Vagina (tissue), 2 donors: Measurements from ENCODE around the gene HEG1. TPM values are rescaled to one million over a fixed set of nuclear protein-coding genes. Genes with fewer than 3 reads are reported as not detected.

Experiments
- DNase-seq, 2 donors: peaks; one replicate each; pipeline ENCODE4 v3.0.0-alpha.2; 2017; ENCODE audit errors: extremely low spot score in 2 of 2
- H3K27ac ChIP-seq: fragments of 200-600 bp; sonication (generic); one replicate; pipeline ENCODE4 v1.5.1; 2019
- H3K27me3 ChIP-seq: fragments of 200-600 bp; sonication (generic); one replicate; pipeline ENCODE4 v1.5.1; 2019
- H3K36me3 ChIP-seq, 2 donors: fragments of 200-600 bp; sonication (generic); one replicate each; pipeline ENCODE4 v1.5.1; 2017 to 2019
- H3K4me1 ChIP-seq: fragments of 200-600 bp; sonication (generic); one replicate; pipeline ENCODE4 v1.5.1; 2019
- H3K4me3 ChIP-seq, 2 donors: fragments of 200-600 bp; sonication (generic); 1 replicate in 1 of 2; 2 replicates in 1 of 2; pipeline ENCODE4 v1.5.1; 2016 to 2019
- H3K9me3 ChIP-seq: fragments of 200-600 bp; sonication (generic); one replicate; pipeline ENCODE4 v1.5.1; 2019
- POLR2A ChIP-seq, 2 donors: fragments of 450-650 bp; IDR thresholded peaks; one replicate each; pipeline ENCODE4 v1.6.1; 2017; ENCODE audit warnings: antibody characterized with exemption in 2 of 2, mild to moderate bottlenecking in 2 of 2, moderate library complexity in 2 of 2
- POLR2AphosphoS5 ChIP-seq, 2 donors: sonication (generic); formaldehyde crosslinking; IDR thresholded peaks; one replicate each; pipeline ENCODE4 v1.9.0; 2017; ENCODE audit warnings: antibody characterized with exemption in 2 of 2, mild to moderate bottlenecking in 2 of 2, low read depth in 1 of 2; ENCODE audit not compliant: insufficient read depth in 1 of 2
- intact Hi-C: fragments of 100-400 bp; cut with DNase I; formaldehyde crosslinking; loops from one replicate; pipeline ENCODE4 v1.15.1; 2023
- total RNA-seq: library from RNA; depleted of rRNA; stranded (reverse); fragments of >200 nt; gene quantifications from one replicate; pipeline ENCODE4 v1.2.3, GENCODE V29; 2016
- TF ChIP-seq, protein P1 (sequence below), 3 experiments: fragments of 450-650 bp in 2 of 3; fragments of 200-600 bp in 1 of 3; sonication (generic) in 1 of 3; IDR thresholded peaks; one replicate each; pipeline ENCODE4 v1.5.1; 2017 to 2019; ENCODE audit warnings: antibody characterized with exemption in 3 of 3, mild to moderate bottlenecking in 2 of 3, moderate library complexity in 2 of 3

The HEG1 gene
- total RNA-seq, 1 donor from 2014 or later, result 47.1 TPM

- Histone ChIP-seq H3K27me3 (no peaks in the 10 kb centered on the region), H3K36me3 (peaks cover 0 to 59% of the 10 kb centered on the region in 2 donors), H3K27ac (no peak overlapping the region), H3K4me3 (no peak overlapping the region), H3K9me3 (no peaks in the 10 kb centered on the region), H3K4me1 (peaks cover 3% of the 10 kb centered on the region)
- TF ChIP-seq POLR2AphosphoS5 (IDR thresholded peaks at IDR 0.05; ENCODE audit: insufficient read depth in 1 of 2, low read depth in 1 of 2) (no peak), POLR2A (IDR thresholded peaks at IDR 0.05) (no peak)
- TF ChIP-seq, protein P1, sequence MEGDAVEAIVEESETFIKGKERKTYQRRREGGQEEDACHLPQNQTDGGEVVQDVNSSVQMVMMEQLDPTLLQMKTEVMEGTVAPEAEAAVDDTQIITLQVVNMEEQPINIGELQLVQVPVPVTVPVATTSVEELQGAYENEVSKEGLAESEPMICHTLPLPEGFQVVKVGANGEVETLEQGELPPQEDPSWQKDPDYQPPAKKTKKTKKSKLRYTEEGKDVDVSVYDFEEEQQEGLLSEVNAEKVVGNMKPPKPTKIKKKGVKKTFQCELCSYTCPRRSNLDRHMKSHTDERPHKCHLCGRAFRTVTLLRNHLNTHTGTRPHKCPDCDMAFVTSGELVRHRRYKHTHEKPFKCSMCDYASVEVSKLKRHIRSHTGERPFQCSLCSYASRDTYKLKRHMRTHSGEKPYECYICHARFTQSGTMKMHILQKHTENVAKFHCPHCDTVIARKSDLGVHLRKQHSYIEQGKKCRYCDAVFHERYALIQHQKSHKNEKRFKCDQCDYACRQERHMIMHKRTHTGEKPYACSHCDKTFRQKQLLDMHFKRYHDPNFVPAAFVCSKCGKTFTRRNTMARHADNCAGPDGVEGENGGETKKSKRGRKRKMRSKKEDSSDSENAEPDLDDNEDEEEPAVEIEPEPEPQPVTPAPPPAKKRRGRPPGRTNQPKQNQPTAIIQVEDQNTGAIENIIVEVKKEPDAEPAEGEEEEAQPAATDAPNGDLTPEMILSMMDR (IDR thresholded peaks at IDR 0.05), result no peak
- no peak for DNase-seq
- intact Hi-C loops, result no loop called here
Measured at GRCh38 chr3:125019271-125019670, 36.5 kb downstream of the HEG1 start.

GRCh38 chr3:125017406-125017805, 38.4 kb downstream of the HEG1 start:
- no peak for DNase-seq
- Histone ChIP-seq H3K9me3 (no peaks in the 10 kb centered on the region), H3K27ac (no peak overlapping the region), H3K36me3 (peaks cover 0 to 77% of the 10 kb centered on the region in 2 donors), H3K27me3 (no peaks in the 10 kb centered on the region), H3K4me1 (peaks cover 2% of the 10 kb centered on the region), H3K4me3 (no peak overlapping the region)
- TF ChIP-seq POLR2A (IDR thresholded peaks at IDR 0.05) (no peak), POLR2AphosphoS5 (IDR thresholded peaks at IDR 0.05; ENCODE audit: insufficient read depth in 1 of 2, low read depth in 1 of 2) (no peak)
- TF ChIP-seq, protein P1 (IDR thresholded peaks at IDR 0.05), result no peak
- intact Hi-C loops, result no loop called here

DNA sequence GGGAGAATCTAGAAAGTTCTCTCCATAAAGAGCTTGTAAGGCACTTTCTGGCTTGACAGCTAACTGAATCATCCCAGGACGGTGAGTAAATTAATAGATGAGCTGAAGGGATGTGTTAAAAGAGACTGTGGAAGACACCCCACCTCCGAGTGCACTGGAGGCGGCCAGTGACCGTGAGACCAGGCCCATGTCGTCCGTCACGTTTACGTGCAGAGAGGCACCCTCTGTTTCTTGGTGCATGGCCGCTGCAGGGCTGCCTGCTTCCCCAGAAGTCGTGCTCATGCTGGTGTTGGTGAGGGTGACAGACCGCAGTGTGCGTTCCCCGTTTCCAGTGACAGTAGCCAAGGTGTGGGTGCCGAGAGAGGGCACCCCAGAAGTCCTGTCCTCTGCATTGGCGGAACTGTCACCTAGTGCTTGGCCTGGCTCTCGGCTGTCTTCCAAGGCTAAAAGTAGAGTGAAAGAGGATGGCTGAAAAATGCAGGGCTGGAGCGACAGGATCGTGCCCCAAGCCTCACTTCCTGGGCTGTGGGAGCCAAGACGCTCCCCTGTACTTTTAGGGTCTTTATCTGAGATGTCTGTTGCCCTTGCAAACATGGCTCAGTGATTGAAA, 41.1 kb downstream of the HEG1 start:
- Histone ChIP-seq H3K27me3 (no peaks in the 10 kb centered on the region), H3K9me3 (no peaks in the 10 kb centered on the region), H3K4me3 (no peak overlapping the region), H3K36me3 (peaks cover 0 to 85% of the 10 kb centered on the region in 2 donors), H3K27ac (no peak overlapping the region), H3K4me1 (peaks cover 14% of the 10 kb centered on the region)
- DNase-seq, result no peak
- TF ChIP-seq POLR2AphosphoS5 (IDR thresholded peaks at IDR 0.05; ENCODE audit: insufficient read depth in 1 of 2, low read depth in 1 of 2) (no peak), POLR2A (IDR thresholded peaks at IDR 0.05) (no peak)
- TF ChIP-seq, protein P1 (IDR thresholded peaks at IDR 0.05), result no peak
- intact Hi-C loops, result no loop called here

DNA sequence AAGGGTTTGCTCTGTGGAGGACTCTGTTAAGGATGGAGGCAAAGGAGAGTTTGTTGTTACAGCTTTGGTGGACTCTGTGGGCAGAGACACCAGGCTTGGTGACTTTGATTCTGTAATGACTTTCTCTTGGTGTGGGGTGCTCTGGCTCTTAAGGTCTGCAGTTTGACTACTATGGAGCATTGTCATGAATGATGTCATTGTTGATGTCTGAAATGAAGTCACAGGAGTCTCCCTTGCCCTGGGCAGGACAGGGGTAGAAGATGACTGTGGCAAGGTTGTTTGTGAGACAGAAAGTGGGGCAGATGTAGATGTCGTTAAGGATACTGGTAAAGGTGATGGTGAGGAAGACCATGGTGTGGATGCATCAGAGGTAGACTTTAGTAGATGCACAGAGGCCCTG, 42.7 kb downstream of the HEG1 start:
- Histone ChIP-seq H3K27me3 (no peaks in the 10 kb centered on the region), H3K4me1 (peaks cover 14% of the 10 kb centered on the region), H3K27ac (no peak overlapping the region), H3K9me3 (no peaks in the 10 kb centered on the region), H3K36me3 (peaks cover 0 to 82% of the 10 kb centered on the region in 2 donors), H3K4me3 (no peak overlapping the region)
- TF ChIP-seq, protein P1 (IDR thresholded peaks at IDR 0.05), result no peak
- TF ChIP-seq POLR2AphosphoS5 (IDR thresholded peaks at IDR 0.05; ENCODE audit: insufficient read depth in 1 of 2, low read depth in 1 of 2) (no peak), POLR2A (IDR thresholded peaks at IDR 0.05) (no peak)
- DNase-seq, result no peak
- intact Hi-C loops, result no loop called here

DNA sequence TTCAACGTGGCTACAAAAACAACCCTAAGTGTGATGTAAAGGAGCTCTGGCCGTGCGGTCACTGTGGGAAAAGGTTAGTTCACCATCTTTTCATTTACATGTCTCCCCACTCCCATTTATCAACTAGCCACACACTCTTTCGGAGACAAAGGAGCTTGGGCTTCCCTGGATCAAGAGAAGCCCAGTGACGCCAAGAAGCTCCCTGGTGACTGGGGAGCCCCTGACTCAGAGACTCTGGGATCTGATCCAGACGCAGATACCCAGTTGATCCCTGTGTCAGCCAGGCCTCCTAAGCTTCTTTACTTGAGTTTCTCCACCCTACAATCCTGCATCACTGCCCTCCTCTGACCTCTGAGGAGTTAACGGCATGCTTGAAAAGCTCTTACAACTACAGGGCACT, 43.9 kb downstream of the HEG1 start:
- H3K4me1 ChIP-seq, result peaks cover 14% of the 10 kb centered on the region
- H3K27ac ChIP-seq, result no peak overlapping the region
- DNase-seq, result no peak
- intact Hi-C loops, result no loop called here
- H3K36me3 ChIP-seq, result peaks cover 0 to 81% of the 10 kb centered on the region in 2 donors
- TF ChIP-seq POLR2A (IDR thresholded peaks at IDR 0.05), result no peak
- TF ChIP-seq, protein P1 (IDR thresholded peaks at IDR 0.05), result no peak
- TF ChIP-seq POLR2AphosphoS5 (IDR thresholded peaks at IDR 0.05; ENCODE audit: insufficient read depth in 1 of 2, low read depth in 1 of 2), result no peak
- no peaks in the 10 kb centered on the region for H3K9me3 ChIP-seq
- H3K27me3 ChIP-seq, result no peaks in the 10 kb centered on the region
- no peak overlapping the region for H3K4me3 ChIP-seq
